Fibroblast of gingiva (primary cell): ENCODE results near the gene TPI1.

Experiments
- DNase-seq: peaks from one replicate; pipeline ENCODE4 v3.0.0-alpha.2; 2011; ENCODE audit warnings: low read depth

Gene TPI1

DNA sequence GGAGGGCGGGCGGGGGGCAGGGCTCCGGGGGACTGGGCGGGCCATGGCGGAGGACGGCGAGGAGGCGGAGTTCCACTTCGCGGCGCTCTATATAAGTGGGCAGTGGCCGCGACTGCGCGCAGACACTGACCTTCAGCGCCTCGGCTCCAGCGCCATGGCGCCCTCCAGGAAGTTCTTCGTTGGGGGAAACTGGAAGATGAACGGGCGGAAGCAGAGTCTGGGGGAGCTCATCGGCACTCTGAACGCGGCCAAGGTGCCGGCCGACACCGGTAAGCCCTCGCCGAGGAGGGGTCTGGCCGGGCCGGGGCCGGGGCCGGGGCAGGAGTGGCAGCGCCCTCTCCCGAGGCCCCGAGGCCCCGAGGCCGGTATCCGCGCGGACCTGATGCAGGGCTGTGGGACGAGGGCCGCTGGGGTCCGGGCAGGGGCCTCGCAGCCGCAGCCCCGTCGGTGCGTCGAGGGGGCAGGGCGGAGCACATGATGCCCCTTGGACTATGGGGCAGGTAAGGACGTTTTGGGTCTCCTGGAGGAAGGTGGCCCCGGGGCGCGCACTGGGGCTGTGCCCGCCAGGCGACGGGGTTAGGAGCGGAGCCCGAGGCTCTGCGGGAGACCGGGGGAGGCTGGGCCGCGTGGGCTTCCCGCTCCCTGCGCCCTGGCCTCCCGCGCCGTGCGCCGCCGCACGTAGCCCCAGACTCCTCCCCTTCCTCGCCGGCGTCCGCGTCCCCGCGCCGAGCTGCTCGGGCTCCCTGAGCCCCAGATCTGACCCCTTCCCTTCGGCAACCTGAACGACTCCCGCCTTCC is at the start of gene TPI1:
TPI1 (plus strand) TSS at position 119 of the 798 bp plus-strand sequence; CDS start at position 155, 36 bp downstream.
- peak; percentile 81 for DNase-seq

DNA sequence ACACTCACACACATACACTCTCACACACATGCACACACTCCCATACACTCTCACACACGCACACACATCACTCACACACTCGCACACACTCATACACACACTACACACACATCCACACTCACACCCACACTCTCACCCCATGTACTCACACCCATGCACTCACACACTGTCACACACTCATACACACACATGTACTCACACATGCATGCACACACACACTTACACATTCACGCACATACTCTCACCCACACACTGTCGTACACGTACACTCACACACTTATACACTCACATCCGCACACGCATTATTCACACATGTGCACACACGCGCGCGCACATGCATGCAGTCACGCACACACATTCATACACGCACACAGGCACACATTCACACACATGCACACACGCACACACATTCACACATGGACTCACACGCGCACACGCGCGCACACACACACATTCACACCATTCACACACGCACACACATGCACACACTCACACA is 49.6 kb upstream of the TPI1 start:
- no peak for DNase-seq

GRCh38 chr12:6818222-6818621 is 49.1 kb upstream of the TPI1 start:
- DNase-seq, result no peak

DNA sequence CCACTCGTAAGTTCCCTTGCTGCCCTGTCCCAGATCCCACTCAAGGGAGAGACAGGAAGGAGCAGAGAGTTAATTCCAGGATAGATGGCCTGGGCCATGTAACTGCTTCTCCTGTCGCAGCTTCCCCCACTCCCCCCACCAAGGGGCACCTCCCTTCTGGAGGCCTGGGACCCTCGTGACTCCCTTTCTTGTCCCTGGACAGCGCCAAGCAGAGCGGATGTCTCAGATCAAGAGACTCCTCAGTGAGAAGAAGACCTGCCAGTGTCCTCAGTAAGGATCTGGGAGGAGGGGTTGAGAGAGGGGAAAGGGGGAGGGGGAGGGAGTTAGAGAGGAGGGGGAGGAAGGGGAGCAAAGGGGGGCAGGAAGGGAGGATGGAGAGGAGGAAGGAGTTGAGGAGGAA is 48.7 kb upstream of the TPI1 start:
- DNase-seq, result no peak

- no peak for DNase-seq
Measured at GRCh38 chr12:6819106-6820030, 48.0 kb upstream of the TPI1 start.

- DNase-seq, result no peak
Measured at GRCh38 chr12:6820166-6820565, 47.2 kb upstream of the TPI1 start.

GRCh38 chr12:6821591-6822425 is 45.5 kb upstream of the TPI1 start, which contains the start of gene GPR162:
Gene GPR162 (plus strand): TSS chr12:6821821. CDS start chr12:6823899, 2,078 bp downstream.
- DNase-seq, result peak; percentile 35

DNA sequence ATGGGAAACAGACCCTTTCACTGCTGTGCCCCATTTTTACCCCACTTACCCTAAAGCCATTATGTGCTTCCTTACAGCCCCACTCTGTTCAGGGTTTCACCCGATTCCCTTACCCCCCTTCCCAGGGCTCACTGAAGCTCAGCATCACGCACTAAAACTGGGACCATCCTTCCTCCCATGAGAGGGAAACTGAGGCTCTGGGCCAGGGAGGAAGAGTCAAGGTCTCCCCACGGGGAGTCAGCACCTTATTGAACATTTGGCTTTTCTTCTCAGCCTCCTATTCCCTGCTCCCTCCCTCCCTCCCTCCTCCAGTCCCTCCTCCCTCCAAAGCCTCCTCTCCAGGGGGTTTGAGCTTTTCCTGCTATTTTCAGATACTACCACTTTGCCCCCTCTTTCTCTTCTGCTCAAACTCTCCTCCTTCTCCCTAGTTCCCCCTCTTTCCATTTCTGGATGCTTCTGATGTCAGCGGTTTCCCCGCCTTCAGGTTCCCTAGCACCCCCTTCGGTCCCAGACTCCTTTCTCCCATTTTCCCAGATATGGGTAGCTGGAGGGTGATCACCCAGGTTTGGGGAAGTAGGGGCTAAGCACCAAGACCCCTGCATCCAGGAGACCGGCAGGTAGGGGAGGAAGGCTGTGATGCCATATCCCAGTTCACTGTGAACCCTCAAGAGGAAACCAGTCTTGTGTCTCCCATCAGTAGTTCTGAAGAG is 44.8 kb upstream of the TPI1 start:
- DNase-seq, result no peak

DNA sequence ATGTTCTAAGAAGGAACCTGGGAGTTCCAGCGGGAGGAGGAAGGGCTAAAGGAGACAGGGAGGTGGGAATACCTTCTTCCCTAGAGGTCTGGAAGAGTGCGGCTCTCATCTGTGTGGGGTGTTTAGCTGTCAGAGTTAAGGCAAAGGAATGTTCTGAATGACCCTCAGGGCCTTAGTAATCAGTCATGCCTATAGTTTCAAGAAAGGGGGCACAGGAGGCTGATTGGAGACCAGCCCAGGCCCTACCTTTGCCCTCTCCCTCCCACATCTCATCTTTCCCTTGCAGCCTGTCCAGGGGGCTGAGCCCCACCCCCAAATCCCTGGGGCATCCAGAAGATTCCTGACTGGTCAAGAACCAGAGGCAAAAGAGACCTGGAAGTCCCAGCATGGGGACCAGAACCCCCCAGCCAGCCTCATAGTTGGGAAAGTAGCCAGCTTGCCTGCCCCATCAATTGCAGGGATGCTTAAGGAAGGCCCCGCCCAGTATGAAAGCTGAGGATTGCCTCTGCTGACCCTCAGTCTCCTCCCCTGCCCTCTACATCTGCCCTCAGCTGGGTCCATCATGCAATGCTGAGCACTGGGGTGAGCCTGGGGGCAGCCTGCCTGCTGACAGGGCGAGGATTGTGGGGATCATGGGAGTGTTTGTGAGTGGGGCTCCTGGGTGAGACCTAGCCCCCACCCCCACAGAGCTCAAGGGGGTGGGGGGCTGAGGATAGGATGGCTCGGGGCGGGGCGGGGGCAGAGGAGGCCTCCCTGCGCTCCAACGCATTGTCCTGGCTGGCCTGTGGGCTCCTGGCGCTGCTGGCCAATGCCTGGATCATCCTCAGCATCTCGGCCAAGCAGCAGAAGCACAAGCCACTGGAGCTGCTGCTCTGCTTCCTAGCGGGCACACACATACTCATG is 43.9 kb upstream of the TPI1 start:
- no peak for DNase-seq

- no peak for DNase-seq
Measured at GRCh38 chr12:6824085-6824775, 43.1 kb upstream of the TPI1 start.

DNA sequence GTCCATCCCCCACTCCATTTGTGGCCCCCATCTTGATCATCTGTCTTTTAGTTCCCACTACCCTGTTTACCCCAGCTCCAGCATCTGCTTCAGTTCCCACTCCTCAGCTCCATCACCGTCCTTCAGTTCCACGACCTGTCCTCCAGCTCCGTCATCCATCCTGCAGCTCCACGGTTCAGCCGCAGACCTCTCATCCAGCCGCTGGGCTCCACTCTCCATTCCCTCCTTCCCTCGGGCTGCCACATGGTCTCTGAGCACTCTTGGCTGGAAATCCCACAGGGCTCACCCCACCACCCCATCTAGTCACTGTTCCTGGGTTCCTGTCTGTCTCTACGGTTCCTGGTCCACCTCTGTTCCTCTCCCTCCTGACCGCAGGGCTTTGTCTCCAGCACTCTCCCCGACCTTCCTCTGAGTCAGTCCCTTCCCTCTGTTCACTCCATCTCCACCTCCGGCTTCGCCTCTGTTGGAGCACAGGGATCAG is 42.4 kb upstream of the TPI1 start:
- DNase-seq, result no peak

GRCh38 chr12:6825398-6826124 is 41.8 kb upstream of the TPI1 start:
- peak; percentile 73 for DNase-seq

GRCh38 chr12:6826125-6826733 is 41.1 kb upstream of the TPI1 start:
- DNase-seq, result no peak

GRCh38 chr12:6826734-6827436 is 40.4 kb upstream of the TPI1 start:
- DNase-seq, result no peak

GRCh38 chr12:6827437-6827911 is 39.9 kb upstream of the TPI1 start:
- DNase-seq, result peak; percentile 73

DNA sequence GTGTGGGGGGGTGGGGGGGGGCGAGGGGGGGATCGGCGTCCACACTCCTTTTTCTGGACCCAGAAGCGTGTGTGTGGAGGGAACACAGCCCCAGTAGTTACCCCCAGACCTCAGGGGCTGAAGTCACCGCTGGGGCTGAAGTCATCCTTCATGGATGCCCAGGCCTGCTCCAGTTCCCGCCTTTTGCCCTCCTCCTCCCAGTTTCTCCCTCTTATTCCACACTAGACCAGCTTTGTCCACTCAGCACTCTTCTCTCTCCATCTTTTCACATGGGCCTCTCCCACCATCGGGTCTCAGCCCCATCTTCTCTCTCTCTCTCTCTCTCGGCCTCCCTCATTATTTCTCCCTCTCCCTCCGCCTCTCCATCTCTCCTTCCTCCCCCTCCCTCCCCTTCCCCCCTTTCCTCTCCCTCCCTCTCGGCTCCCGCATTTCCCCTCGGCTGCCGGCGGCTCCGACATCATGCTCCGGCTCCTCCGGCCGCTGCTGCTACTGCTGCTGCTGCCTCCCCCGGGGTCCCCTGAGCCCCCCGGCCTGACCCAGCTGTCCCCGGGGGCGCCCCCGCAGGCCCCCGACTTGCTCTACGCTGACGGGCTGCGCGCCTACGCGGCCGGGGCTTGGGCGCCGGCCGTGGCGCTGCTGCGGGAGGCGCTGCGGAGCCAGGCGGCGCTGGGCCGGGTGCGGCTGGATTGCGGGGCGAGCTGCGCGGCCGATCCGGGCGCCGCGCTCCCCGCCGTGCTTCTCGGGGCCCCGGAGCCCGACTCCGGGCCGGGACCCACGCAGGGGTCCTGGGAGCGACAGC is 39.1 kb upstream of the TPI1 start, which contains the start of gene P3H3:
P3H3 (plus strand) TSS at position 426 of the 799 bp plus-strand sequence; CDS start at position 460, 34 bp downstream.
- peak; percentile 52 for DNase-seq
